ENCODE measurements around the gene FPR1. TPM values are rescaled to one million over a fixed set of nuclear protein-coding genes. Genes with fewer than 3 reads are reported as not detected.
A peak's percentile ranks its signal among the peaks of the same experiment; 100 is the strongest.
"Not testable (repeated sequence)": the region's sequence is repeated elsewhere in the genome, so short reads cannot be mapped to it uniquely, and the experiment has no call there.

Gene FPR1
- total RNA-seq, 1 donor from 2014 or later = not detected

GRCh38 chr19:51779181-51779580 is 27.5 kb upstream of the FPR1 start:
- Mint-ChIP-seq H3K36me3 (ENCODE audit: unreplicated experiment) (no peaks in the 10 kb centered on the region), H3K4me1 (ENCODE audit: unreplicated experiment) (peaks cover 2% of the 10 kb centered on the region), H3K27me3 (ENCODE audit: unreplicated experiment) (peaks cover 21% of the 10 kb centered on the region), H3K4me3 (ENCODE audit: unreplicated experiment) (no peak overlapping the region), H3K9me3 (ENCODE audit: unreplicated experiment) (no peaks in the 10 kb centered on the region), H3K27ac (ENCODE audit: unreplicated experiment) (no peak overlapping the region)
- no peak for TF ChIP-seq CTCF (IDR thresholded peaks at IDR 0.05)
- DNase-seq (ENCODE audit: extremely low spot score, unreplicated experiment) = no peak

GRCh38 chr19:51777570-51778462 is 26.1 kb upstream of the FPR1 start:
- no peak for DNase-seq (ENCODE audit: extremely low spot score, unreplicated experiment)
- no peak overlapping the region for H3K27ac Mint-ChIP-seq (ENCODE audit: unreplicated experiment)
- peaks cover 21% of the 10 kb centered on the region for H3K27me3 Mint-ChIP-seq (ENCODE audit: unreplicated experiment)
- no peaks in the 10 kb centered on the region for H3K36me3 Mint-ChIP-seq (ENCODE audit: unreplicated experiment)
- no peak overlapping the region for H3K4me3 Mint-ChIP-seq (ENCODE audit: unreplicated experiment)
- peaks cover 2% of the 10 kb centered on the region for H3K4me1 Mint-ChIP-seq (ENCODE audit: unreplicated experiment)
- no peaks in the 10 kb centered on the region for H3K9me3 Mint-ChIP-seq (ENCODE audit: unreplicated experiment)
- TF ChIP-seq CTCF (IDR thresholded peaks at IDR 0.05) = peak; percentile 80

- not testable (repeated sequence) for H3K9me3 Mint-ChIP-seq (ENCODE audit: unreplicated experiment); H3K4me1 Mint-ChIP-seq (ENCODE audit: unreplicated experiment); H3K36me3 Mint-ChIP-seq (ENCODE audit: unreplicated experiment); H3K4me3 Mint-ChIP-seq (ENCODE audit: unreplicated experiment); DNase-seq (ENCODE audit: extremely low spot score, unreplicated experiment); H3K27ac Mint-ChIP-seq (ENCODE audit: unreplicated experiment)
- peaks cover 21% of the 10 kb centered on the region for H3K27me3 Mint-ChIP-seq (ENCODE audit: unreplicated experiment)
These were observed 24.9 kb upstream of the FPR1 start for GRCh38 chr19:51776561-51776960.

- no peaks in the 10 kb centered on the region for H3K36me3 Mint-ChIP-seq (ENCODE audit: unreplicated experiment)
- peaks cover 13% of the 10 kb centered on the region for H3K27me3 Mint-ChIP-seq (ENCODE audit: unreplicated experiment)
- peaks cover 2% of the 10 kb centered on the region for H3K4me1 Mint-ChIP-seq (ENCODE audit: unreplicated experiment)
- no peak for DNase-seq (ENCODE audit: extremely low spot score, unreplicated experiment)
- no peak overlapping the region for H3K27ac Mint-ChIP-seq (ENCODE audit: unreplicated experiment)
- no peak for TF ChIP-seq CTCF (IDR thresholded peaks at IDR 0.05)
- H3K4me3 Mint-ChIP-seq (ENCODE audit: unreplicated experiment) = no peak overlapping the region
- H3K9me3 Mint-ChIP-seq (ENCODE audit: unreplicated experiment) = no peaks in the 10 kb centered on the region
These were observed 21.3 kb upstream of the FPR1 start for GRCh38 chr19:51772977-51773376.

GRCh38 chr19:51771376-51772130 is 19.9 kb upstream of the FPR1 start:
- H3K4me1 Mint-ChIP-seq (ENCODE audit: unreplicated experiment) = no peaks in the 10 kb centered on the region
- peaks cover 11% of the 10 kb centered on the region for H3K27me3 Mint-ChIP-seq (ENCODE audit: unreplicated experiment)
- H3K9me3 Mint-ChIP-seq (ENCODE audit: unreplicated experiment) = no peaks in the 10 kb centered on the region
- DNase-seq (ENCODE audit: extremely low spot score, unreplicated experiment) = no peak
- no peaks in the 10 kb centered on the region for H3K36me3 Mint-ChIP-seq (ENCODE audit: unreplicated experiment)
- no peak for TF ChIP-seq CTCF (IDR thresholded peaks at IDR 0.05)
- no peak overlapping the region for H3K27ac Mint-ChIP-seq (ENCODE audit: unreplicated experiment)
- no peak overlapping the region for H3K4me3 Mint-ChIP-seq (ENCODE audit: unreplicated experiment)

Data from osteocyte (in vitro differentiated cells).